ENCODE data around the gene HIPK3.
"Not testable (repeated sequence)": the region's sequence is repeated elsewhere in the genome, so short reads cannot be mapped to it uniquely, and the experiment has no call there.

The HIPK3 gene

GRCh38 chr11:33257160-33257896, at the start of gene HIPK3:
Gene HIPK3 (plus strand): TSS chr11:33257381.
- DNase-seq = peak; percentile 73

DNA sequence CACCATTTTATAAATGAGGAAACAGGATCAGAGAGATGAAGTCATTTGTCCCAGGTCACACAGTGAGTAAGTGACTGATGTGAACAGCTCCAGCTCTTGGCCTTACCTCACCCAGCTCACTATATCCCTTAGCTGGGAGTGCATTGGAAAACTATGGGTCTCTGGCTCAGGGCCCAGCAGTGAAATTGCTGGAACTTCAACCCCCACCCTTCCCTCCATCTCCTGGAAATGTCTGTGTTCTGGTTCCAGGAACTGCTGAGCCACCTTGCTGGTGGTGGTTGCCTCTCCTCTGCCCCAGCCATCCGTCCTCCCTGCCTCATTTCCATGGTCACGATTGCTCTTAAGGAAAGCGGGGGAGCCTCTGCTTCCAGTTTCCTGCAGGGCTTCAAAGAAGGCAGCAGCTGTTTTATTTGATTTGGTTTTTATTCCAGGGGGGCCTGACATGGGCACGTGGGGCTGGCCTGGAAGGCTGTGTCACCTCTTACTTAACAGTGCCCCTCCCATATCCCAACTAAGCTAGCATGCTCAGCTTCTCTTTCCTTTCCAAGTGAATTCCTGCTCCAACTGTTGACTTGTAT, 49.7 kb upstream of the HIPK3 start:
- no peak for DNase-seq

- no peak for DNase-seq
These were observed 49.0 kb upstream of the HIPK3 start for GRCh38 chr11:33208150-33208549.

DNA sequence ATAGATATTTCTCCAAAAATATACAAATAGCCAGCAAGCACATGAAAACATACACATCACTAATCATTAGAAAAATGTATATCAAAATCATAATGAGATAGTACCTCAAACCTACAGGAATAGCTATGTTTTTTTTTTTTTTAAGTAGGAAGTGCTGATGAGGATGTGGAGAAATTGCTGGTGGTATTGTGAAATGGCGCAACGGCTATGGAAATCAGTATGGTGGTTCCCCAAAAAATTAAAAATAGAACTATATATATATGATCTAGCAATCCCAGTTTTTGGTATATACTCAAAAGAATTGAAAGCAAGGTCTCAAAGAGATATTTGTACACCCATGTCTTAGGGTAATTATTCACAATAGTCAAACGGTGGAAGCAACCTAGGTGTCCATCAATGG, 46.0 kb upstream of the HIPK3 start:
- no peak for DNase-seq

DNA sequence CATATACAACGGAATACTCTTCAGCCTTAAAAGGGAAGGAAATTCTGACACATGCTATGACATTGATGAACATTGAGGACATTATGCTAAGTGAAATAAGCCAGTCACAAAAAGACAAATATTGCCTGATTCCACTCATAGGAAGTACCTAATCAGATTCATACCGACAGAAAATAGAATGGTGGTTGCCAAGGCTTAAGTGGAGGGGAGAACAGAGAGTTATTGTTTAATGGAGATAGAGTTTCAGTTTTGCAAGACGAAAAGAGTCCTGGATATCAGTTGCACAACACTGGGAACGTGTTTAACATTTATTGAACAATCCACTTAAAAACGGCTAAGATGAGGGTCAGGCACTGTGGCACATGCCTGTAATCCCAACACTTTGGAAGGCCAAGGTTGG, 45.6 kb upstream of the HIPK3 start:
- no peak for DNase-seq

GRCh38 chr11:33214187-33214586, 43.0 kb upstream of the HIPK3 start:
- no peak for DNase-seq

DNA sequence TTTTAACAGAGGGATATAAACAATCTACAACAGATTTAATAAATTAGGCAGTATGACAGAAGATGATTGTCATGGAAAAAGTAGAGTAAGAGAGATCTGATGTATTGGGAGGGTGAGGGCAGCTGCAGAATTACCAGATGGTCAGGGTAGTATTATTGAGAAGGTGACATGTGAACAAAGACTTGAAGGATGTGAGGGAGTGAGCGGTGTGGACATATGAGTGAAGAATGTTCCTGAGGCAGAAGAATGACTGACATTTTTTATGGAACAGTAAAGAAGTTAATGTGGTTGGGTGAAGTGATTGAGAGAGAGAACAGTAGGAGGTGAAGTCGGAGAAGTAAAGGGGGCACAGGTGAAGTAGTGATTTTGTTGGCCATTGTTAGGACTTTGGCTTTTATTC, 42.4 kb upstream of the HIPK3 start:
- DNase-seq = no peak

- DNase-seq = not testable (repeated sequence)
These were observed 40.5 kb upstream of the HIPK3 start for GRCh38 chr11:33216676-33217075.

GRCh38 chr11:33222052-33222750, 35.0 kb upstream of the HIPK3 start:
- DNase-seq = no peak

DNA sequence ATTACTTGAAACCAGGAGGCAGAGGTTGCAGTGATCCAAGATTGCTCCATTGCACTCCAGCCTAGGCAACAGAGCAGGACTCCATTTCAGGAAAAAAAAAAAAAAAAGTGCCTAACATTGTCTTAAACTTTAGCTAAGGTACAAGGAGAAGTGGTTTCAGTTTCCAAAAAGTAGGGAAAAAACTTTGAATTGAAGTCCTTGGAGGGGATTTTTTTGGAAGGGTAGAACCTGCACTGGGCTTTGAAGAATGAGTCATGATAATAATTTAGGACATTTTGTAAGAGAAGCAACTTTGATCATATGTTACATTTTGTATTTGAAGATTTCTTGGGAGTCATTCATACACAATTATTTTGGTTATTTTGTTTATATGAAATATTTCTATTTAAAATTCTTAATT, 31.8 kb upstream of the HIPK3 start:
- DNase-seq = no peak

GRCh38 chr11:33227578-33228261, 29.5 kb upstream of the HIPK3 start:
- DNase-seq = no peak

- DNase-seq = no peak
These were observed 22.6 kb upstream of the HIPK3 start for GRCh38 chr11:33234397-33235190.

DNA sequence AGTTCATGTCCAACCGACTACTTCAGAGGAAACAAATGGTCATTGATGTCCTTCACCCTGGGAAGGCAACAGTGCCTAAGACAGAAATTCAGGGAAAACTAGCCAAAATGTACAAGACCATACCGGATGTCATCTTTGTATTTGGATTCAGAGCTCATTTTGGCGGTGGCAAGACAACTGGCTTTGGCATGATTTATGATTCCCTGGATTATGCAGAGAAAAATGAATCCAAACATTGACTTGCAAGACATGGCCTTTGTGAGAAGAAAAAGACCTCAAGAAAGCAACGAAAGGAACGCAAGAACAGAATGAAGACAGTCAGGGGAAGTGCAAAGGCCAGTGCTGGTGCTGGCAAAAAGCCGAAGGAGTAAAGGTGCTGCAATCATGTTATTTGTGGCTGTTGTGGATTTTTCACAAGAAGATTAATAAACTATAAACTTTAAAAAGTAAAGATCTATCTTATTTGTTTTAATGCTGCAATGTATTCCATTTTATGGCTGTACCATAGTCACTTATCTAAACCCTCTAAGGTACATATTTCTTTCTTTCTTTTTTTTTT, 20.1 kb upstream of the HIPK3 start:
- no peak for DNase-seq

DNA sequence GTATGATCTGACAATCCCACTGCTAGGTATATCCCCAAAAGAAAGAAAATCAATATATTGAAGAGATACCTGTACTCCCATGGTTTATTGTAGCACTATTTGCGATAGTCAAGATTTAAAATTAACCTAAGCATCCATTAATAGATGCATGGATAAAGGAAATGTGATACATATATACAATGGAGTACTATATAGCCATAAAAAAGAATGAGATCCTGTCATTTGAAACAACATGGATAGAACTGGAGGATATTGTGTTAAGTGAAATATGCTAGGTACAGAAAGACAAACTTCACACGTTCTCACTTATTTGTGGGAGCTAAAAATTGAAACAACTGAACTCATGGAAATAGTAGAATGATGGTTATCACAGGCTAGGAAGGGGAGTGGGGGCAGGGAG, 14.6 kb upstream of the HIPK3 start:
- DNase-seq = no peak

DNA sequence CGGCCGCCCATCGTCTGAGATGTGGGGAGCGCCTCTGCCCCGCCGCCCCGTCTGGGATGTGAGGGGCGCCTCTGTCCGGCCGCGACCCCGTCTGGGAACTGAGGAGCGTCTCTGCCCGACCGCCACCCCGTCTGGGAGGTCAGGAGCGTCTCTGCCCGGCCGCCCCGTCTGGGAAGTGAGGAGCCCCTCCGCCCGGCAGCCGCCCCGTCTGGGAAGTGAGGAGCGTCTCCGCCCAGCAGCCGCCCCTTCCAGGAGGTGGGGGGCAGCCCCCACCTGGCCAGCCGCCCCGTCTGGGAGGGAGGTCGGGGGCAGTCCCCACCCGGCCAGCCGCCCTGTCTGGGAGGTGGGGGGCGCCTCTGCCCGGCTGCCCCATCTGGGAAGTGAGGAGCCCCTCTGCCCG, 13.5 kb upstream of the HIPK3 start:
- not testable (repeated sequence) for DNase-seq

DNA sequence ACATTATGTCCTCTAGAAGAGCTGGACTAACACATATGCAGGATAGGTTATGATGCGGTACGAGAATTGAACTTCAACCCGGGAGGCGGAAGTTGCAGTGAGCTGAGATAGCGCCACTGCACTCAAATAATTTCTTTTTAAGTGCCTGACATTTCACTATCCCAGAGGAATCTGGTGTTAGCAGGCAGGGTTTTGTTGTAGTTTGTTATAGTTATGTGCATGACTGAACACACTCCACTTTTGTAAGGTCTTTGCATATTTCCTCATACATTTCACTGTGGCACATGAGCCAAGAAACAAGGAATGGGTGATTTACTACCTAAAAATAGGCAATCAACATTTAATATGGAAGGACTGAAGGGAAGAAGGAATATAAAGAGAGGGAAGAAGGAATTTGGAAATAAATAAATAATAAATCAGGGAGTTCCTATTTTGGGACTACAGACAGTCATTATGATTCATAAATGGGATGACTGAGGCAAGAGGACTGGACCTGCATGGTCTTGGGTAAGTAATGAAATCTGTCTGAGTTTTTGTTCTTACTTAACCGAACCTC, 8.7 kb upstream of the HIPK3 start:
- DNase-seq = no peak

DNA sequence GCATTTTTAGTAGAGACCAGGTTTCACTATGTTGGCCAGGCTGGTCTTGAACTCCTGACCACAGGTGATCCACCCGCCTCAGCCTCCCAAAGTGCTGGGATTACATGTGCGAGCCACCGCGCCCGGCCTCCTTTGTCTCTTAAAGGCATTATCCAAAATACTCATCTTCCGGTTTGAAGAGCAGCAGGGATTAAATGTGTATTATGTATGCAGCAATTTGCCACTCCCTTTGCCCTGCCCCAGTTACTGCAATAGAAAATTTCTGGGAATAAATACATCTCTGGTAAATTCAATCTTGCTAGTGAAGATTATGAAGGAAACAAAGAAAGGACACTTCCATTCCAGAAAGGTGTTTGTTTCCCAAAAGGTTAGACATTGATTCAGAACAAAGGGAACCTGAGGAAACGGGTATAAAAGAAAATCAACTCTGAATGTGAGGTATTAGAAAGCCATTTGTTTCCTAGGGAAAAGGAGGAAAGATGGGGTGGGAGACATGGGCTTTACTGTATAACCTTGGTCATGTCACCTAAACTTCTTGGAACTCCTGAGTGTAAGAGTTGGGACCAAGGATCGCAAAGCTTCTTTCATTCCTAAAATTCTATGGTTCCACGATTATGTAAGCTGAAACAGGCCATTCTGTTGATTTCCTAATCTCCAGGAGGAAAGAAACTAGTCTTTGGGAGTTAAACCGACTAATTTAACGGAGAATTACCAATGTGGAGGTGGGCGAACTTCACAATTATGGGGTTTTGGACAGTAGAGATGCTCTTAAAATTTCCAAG, 959 bp upstream of the HIPK3 start:
- DNase-seq = no peak

- DNase-seq = no peak
These were observed 395 bp upstream of the HIPK3 start for GRCh38 chr11:33256813-33257159.

DNA sequence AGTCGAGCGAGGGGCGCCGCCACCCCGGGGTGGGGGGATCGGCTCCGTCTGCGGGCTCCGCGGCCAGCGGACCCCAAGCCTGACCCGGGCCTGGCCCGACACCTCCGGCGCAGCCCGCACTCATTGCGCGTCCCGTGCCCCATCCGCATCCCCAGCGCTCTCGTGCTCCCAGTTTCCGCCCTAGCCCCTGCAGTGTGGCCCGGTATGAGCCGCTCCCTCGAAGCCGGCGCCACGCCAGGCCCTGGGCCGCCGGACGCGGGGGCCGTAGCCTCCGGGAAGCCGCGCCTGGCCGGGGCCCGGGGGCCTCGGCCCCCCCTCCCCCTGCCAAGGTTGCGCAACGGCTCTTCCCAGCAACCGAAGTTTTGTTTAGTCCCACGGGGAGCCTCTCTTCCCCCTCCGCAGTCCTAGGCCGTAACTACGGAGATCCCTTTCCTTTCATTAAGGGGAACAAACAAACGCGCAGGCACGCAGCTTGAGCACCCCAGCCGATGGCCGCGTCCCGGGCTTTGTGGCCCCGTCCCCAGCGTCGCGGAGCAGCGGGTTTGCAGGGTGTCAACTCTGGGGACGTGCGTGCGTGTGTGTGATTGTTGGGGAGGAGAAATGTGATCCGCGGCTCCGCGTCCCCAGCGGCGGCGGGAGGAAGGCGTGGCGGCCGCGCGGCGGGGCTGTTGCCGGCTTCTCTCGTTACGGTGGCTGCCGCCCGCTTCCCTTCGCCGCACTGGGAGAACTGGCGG, 883 bp downstream of the HIPK3 start:
- DNase-seq = peak; percentile 74

- no peak for DNase-seq
These were observed 1.5 kb downstream of the HIPK3 start for GRCh38 chr11:33258631-33259205.

Data from stimulated activated CD4-positive, alpha-beta T cell treated with anti-CD3 and anti-CD28 coated beads, Interleukin-4, amount 100 ng/mL, for 1 hour (primary cell).